HG03159 (cell line): Measurements from ENCODE around the gene TEKT5.
"Not testable (repeated sequence)": the region's sequence is repeated elsewhere in the genome, so short reads cannot be mapped to it uniquely, and the experiment has no call there.

ENCODE experiments used
- ATAC-seq: cut with Tn5 transposase; IDR thresholded peaks from one replicate; pipeline ENCODE4 v1.9.1; 2021; ENCODE audit warnings: mild to moderate bottlenecking, moderate library complexity; ENCODE audit not compliant: unreplicated experiment

Gene TEKT5

GRCh38 chr16:10637337-10638037, 57.2 kb downstream of the TEKT5 start:
- no peak for ATAC-seq

- no peak for ATAC-seq
Observed at GRCh38 chr16:10635365-10636021, 59.2 kb downstream of the TEKT5 start.

- ATAC-seq: not testable (repeated sequence)
Observed at GRCh38 chr16:10633429-10633828, 61.3 kb downstream of the TEKT5 start.

- ATAC-seq: no peak
Observed at GRCh38 chr16:10631886-10632285, 62.8 kb downstream of the TEKT5 start.

- no peak for ATAC-seq
Observed at GRCh38 chr16:10629592-10629963, 65.2 kb downstream of the TEKT5 start.

- ATAC-seq: no peak
Observed at GRCh38 chr16:10625595-10626357, 69.0 kb downstream of the TEKT5 start.

- ATAC-seq: no peak
Observed at GRCh38 chr16:10624527-10624926, 70.2 kb downstream of the TEKT5 start.

- no peak for ATAC-seq
Observed at GRCh38 chr16:10623059-10623458, 71.7 kb downstream of the TEKT5 start.

GRCh38 chr16:10622036-10622921, 72.5 kb downstream of the TEKT5 start:
- no peak for ATAC-seq

- not testable (repeated sequence) for ATAC-seq
Observed at GRCh38 chr16:10621216-10621949, 73.3 kb downstream of the TEKT5 start.

GRCh38 chr16:10620120-10620519, 74.6 kb downstream of the TEKT5 start:
- no peak for ATAC-seq

GRCh38 chr16:10619271-10619849, 75.4 kb downstream of the TEKT5 start:
- no peak for ATAC-seq

GRCh38 chr16:10618710-10619209, 76.0 kb downstream of the TEKT5 start:
- ATAC-seq: no peak

GRCh38 chr16:10617662-10618420, 76.9 kb downstream of the TEKT5 start:
- no peak for ATAC-seq

GRCh38 chr16:10616756-10617640, 77.7 kb downstream of the TEKT5 start:
- no peak for ATAC-seq

- no peak for ATAC-seq
Observed at GRCh38 chr16:10616419-10616755, 78.3 kb downstream of the TEKT5 start.

- ATAC-seq: no peak
Observed at GRCh38 chr16:10614685-10615084, 80.0 kb downstream of the TEKT5 start.
